HCT116 (cell line): Measurements from ENCODE around the gene INF2. TPM values are rescaled to one million over a fixed set of nuclear protein-coding genes. Genes with fewer than 3 reads are reported as not detected.

Source experiments
- ATAC-seq: fragments of 200-7000 bp; cut with Tn5 transposase; 2 replicates; pipeline ENCODE4 v1.9.1; 2020; ENCODE audit warnings: mild to moderate bottlenecking, moderate library complexity
- BruUV-seq: library from RNA; stranded (reverse); fragments of 400-500 nt; replicated peaks from 2 replicates; lab custom pipeline; 2021; lab: Mats Ljungman, UMichigan
- CTCF ChIA-PET: fragments of 300-600 bp; sonication (Branson Sonifier 250); formaldehyde crosslinking; loops from one replicate; lab custom pipeline; 2021; ENCODE audit warnings: antibody characterized with exemption; lab: Charles Lee
- POLR2A ChIA-PET: fragments of 300-600, 350-600 bp; sonication (Branson Sonifier 250); formaldehyde crosslinking; loops from one replicate; lab custom pipeline; 2021; ENCODE audit warnings: antibody characterized with exemption; lab: Charles Lee
- RAD21 ChIA-PET, 2 experiments: fragments of 300-600 bp; sonication (Branson Sonifier 250); formaldehyde crosslinking; loops; one replicate each; lab custom pipeline; 2023; ENCODE audit warnings: low total read pairs in 2 of 2; ENCODE audit not compliant: uncharacterized antibody in 2 of 2, unreplicated experiment in 2 of 2, low non-redundant PET in 1 of 2; lab: Charles Lee
- DNase-seq: peaks from one replicate; pipeline ENCODE4 v3.0.0-alpha.2; 2010; ENCODE audit warnings: low read depth, low spot score
- H2AFZ ChIP-seq: fragments of 200-600 bp; shearing (Covaris generic), sonication (generic); 2 replicates; pipeline ENCODE4 v1.6.1; 2017; ENCODE audit warnings: low read depth, mixed run types, mixed read lengths, antibody characterized with exemption, low read length; ENCODE audit not compliant: poor library complexity, severe bottlenecking
- H3K27ac ChIP-seq: 2 replicates; pipeline ENCODE4 v1.5.1; 2012; ENCODE audit warnings: low read depth, low read length
- H3K27me3 ChIP-seq: fragments of 200-600 bp; sonication (generic); 2 replicates; pipeline ENCODE4 v1.6.1; 2016; ENCODE audit warnings: mixed run types, low read length, mixed read lengths; ENCODE audit not compliant: insufficient read depth
- H3K36me3 ChIP-seq, 2 experiments: fragments of 200-500 bp in 1 of 2; fragments of 200-600 bp in 1 of 2; sonication (Bioruptor generic) in 1 of 2; sonication (generic) in 1 of 2; 2 replicates each; pipeline versions ENCODE4 v1.5.1 to v1.6.1; 2014 to 2016; ENCODE audit warnings: low read length in 2 of 2, inconsistent platforms in 1 of 2, mixed read lengths in 1 of 2, mixed run types in 1 of 2; ENCODE audit not compliant: insufficient read depth in 2 of 2, control insufficient read depth in 1 of 2
- H3K4me1 ChIP-seq, 2 experiments: fragments of 200-600 bp in 1 of 2; sonication (generic) in 1 of 2; 2 replicates each; pipeline versions ENCODE4 v1.5.1 to v1.6.1; 2012 to 2017; ENCODE audit warnings: low read length in 2 of 2, inconsistent platforms in 1 of 2, mild to moderate bottlenecking in 1 of 2, mixed read lengths in 1 of 2, mixed run types in 1 of 2, moderate library complexity in 1 of 2; ENCODE audit not compliant: insufficient read depth in 2 of 2, control insufficient read depth in 1 of 2
- H3K4me2 ChIP-seq: fragments of 200-600 bp; sonication (generic); 2 replicates; pipeline ENCODE4 v1.6.1; 2017; ENCODE audit warnings: mixed run types, low read length, mixed read lengths
- H3K4me3 ChIP-seq, 2 experiments: fragments of 200-600 bp in 1 of 2; sonication (generic) in 1 of 2; replicated peaks in 1 of 2; 2 replicates each; pipeline ENCODE4 v1.5.1; 2011 to 2016; ENCODE audit warnings: low read length in 2 of 2, control low read depth in 1 of 2, low read depth in 1 of 2, mild to moderate bottlenecking in 1 of 2, mixed read lengths in 1 of 2, mixed run types in 1 of 2
- H3K79me2 ChIP-seq: fragments of 200-600 bp; sonication (generic); 2 replicates; pipeline ENCODE4 v1.6.1; 2017; ENCODE audit warnings: mild to moderate bottlenecking, mixed run types, low read length, moderate library complexity, mixed read lengths; ENCODE audit not compliant: insufficient read depth
- H3K9ac ChIP-seq: fragments of 200-600 bp; sonication (generic); 2 replicates; pipeline ENCODE4 v1.6.1; 2016; ENCODE audit warnings: low read length, mixed read lengths
- H3K9me2 ChIP-seq: fragments of 200-600 bp; sonication (generic), shearing (Covaris generic); 2 replicates; pipeline ENCODE4 v1.6.1; 2017; ENCODE audit warnings: mixed run types, mild to moderate bottlenecking, moderate library complexity; ENCODE audit not compliant: insufficient read depth
- H3K9me3 ChIP-seq, 2 experiments: fragments of 200-500 bp in 1 of 2; fragments of 200-600 bp in 1 of 2; sonication (Bioruptor generic) in 1 of 2; sonication (generic) in 1 of 2; 2 replicates each; pipeline ENCODE4 v1.6.1; 2014 to 2017; ENCODE audit warnings: low read length in 2 of 2, mixed read lengths in 2 of 2, inconsistent platforms in 1 of 2, low read depth in 1 of 2, mild to moderate bottlenecking in 1 of 2, mixed run types in 1 of 2, moderate library complexity in 1 of 2; ENCODE audit not compliant: control insufficient read depth in 1 of 2, insufficient read depth in 1 of 2
- H4K20me1 ChIP-seq: fragments of 200-600 bp; sonication (generic), shearing (Covaris generic); 2 replicates; pipeline ENCODE4 v1.6.1; 2017; ENCODE audit warnings: mixed run types, mild to moderate bottlenecking, moderate library complexity; ENCODE audit not compliant: insufficient read depth
- EGR1 ChIP-seq: IDR thresholded peaks from 2 replicates; pipeline ENCODE4 v1.6.1; 2012; ENCODE audit warnings: low read depth
- ELF1 ChIP-seq: IDR thresholded peaks from 2 replicates; pipeline ENCODE4 v1.6.1; 2012; ENCODE audit warnings: low read depth, borderline replicate concordance
- EZH2 ChIP-seq: fragments of 200-600 bp; sonication (generic); IDR thresholded peaks from 2 replicates; pipeline ENCODE4 v1.6.1; 2017; ENCODE audit warnings: antibody characterized with exemption, mixed run types
- EZH2phosphoT487 ChIP-seq: fragments of 200-600 bp; IDR thresholded peaks from 2 replicates; pipeline ENCODE4 v1.6.1; 2018; ENCODE audit warnings: antibody characterized with exemption, borderline replicate concordance
- JUND ChIP-seq: IDR thresholded peaks from 2 replicates; pipeline ENCODE4 v1.6.1; 2012
- POLR2A ChIP-seq: IDR thresholded peaks from 2 replicates; pipeline ENCODE4 v1.7.0; 2011; ENCODE audit warnings: borderline replicate concordance; ENCODE audit not compliant: insufficient read depth, insufficient read length; ENCODE audit errors: extremely low read depth
- POLR2AphosphoS5 ChIP-seq: IDR thresholded peaks from 2 replicates; pipeline ENCODE4 v1.6.1; 2011; ENCODE audit warnings: mild to moderate bottlenecking, low read depth, low read length, moderate library complexity
- REST ChIP-seq: IDR thresholded peaks from 2 replicates; pipeline ENCODE4 v1.6.1; 2012; ENCODE audit warnings: low read depth
- SRF ChIP-seq: IDR thresholded peaks from 2 replicates; pipeline ENCODE4 v1.6.1; 2012; ENCODE audit warnings: low read depth
- TCF7L2 ChIP-seq: IDR thresholded peaks from 2 replicates; pipeline ENCODE4 v1.7.0; 2011; ENCODE audit warnings: borderline replicate concordance, inconsistent platforms; ENCODE audit not compliant: insufficient read depth, insufficient read length; ENCODE audit errors: extremely low read depth
- ZBTB33 ChIP-seq: IDR thresholded peaks from 2 replicates; pipeline ENCODE4 v1.6.1; 2011; ENCODE audit warnings: mild to moderate bottlenecking, low read length, moderate library complexity; ENCODE audit not compliant: insufficient replicate concordance; ENCODE audit errors: extremely low read depth
- ZNF274 ChIP-seq: fragments of 200-500 bp; sonication (Bioruptor generic); IDR thresholded peaks from 2 replicates; pipeline ENCODE4 v1.6.1; 2014; ENCODE audit warnings: mild to moderate bottlenecking, low read depth, low read length, inconsistent platforms
- intact Hi-C: fragments of 100-400 bp; cut with micrococcal nuclease; formaldehyde crosslinking; loops from 2 replicates; pipeline ENCODE4 v1.10.0; 2022
- total RNA-seq: library from RNA; stranded (reverse); gene quantifications from one replicate; pipeline ENCODE4 v1.2.1, GENCODE V29; 2021; ENCODE audit not compliant: unreplicated experiment

The INF2 gene
- total RNA-seq, 1 experiment from 2014 or later: 95.8 TPM

GRCh38 chr14:104729835-104730181 lies 40.4 kb downstream of the INF2 start:
- Histone ChIP-seq H3K4me3 (no peak overlapping the region), H3K27ac (no peak overlapping the region), H3K9me2 (no peaks in the 10 kb centered on the region), H2AFZ (no peak overlapping the region), H3K9me3 (no peaks in the 10 kb centered on the region), H3K79me2 (no peaks in the 10 kb centered on the region), H4K20me1 (no peaks in the 10 kb centered on the region), H3K27me3 (no peaks in the 10 kb centered on the region), H3K36me3 (no peaks in the 10 kb centered on the region), H3K9ac (no peak overlapping the region), H3K4me1 (peaks cover 24 to 25% of the 10 kb centered on the region in 2 experiments), H3K4me2 (no peak overlapping the region)
- ATAC-seq (no peak), DNase-seq (no peak)
- intact Hi-C loops: no loop called here
- CTCF ChIA-PET: interaction anchor here (2.0 kb wide), 1 partner anchor 23 kb away, joined by 7 read pairs; the partner anchor contains the start of gene SIVA1
- no TSS peak for BruUV-seq
- RAD21 ChIA-PET: no interaction called here
- POLR2A ChIA-PET: no interaction called here
- no peak for TF ChIP-seq EZH2
- no peak for TF ChIP-seq REST
- no peak for TF ChIP-seq JUND
- TF ChIP-seq ELF1: no peak
- TF ChIP-seq EGR1: no peak
- TF ChIP-seq EZH2phosphoT487: no peak
- no peak for TF ChIP-seq ZNF274
- no peak for TF ChIP-seq SRF
- no peak for TF ChIP-seq ZBTB33
- TF ChIP-seq POLR2AphosphoS5: no peak
- no peak for TF ChIP-seq POLR2A
- no peak for TF ChIP-seq TCF7L2
